Measurements from ENCODE around the gene MAPK9. TPM values are rescaled to one million over a fixed set of nuclear protein-coding genes. Genes with fewer than 3 reads are reported as not detected.

The MAPK9 gene
- total RNA-seq = 10 to 100 TPM; 43.6 to 47.4 (median 46.1) TPM
- 20.1 TPM for polyA plus RNA-seq
- long read RNA-seq, donor 1, full-length matches to known transcripts = 41 of 68 reads
- long read RNA-seq, donor 1, partial matches to known transcripts = 9 of 68 reads
- long read RNA-seq, donor 1, other reads (novel, unspliced or antisense) = 18 of 68 reads
- long read RNA-seq, donor 2, full-length matches to known transcripts = 23 of 39 reads
- long read RNA-seq, donor 2, partial matches to known transcripts = 5 of 39 reads
- long read RNA-seq, donor 2, other reads (novel, unspliced or antisense) = 11 of 39 reads
- long read RNA-seq, donor 3, full-length matches to known transcripts = 6 of 21 reads
- long read RNA-seq, donor 3, partial matches to known transcripts = 6 of 21 reads
- long read RNA-seq, donor 3, other reads (novel, unspliced or antisense) = 9 of 21 reads
- long read RNA-seq, donor 4, full-length matches to known transcripts = 26 of 31 reads
- long read RNA-seq, donor 4, partial matches to known transcripts = 3 of 31 reads
- long read RNA-seq, donor 4, other reads (novel, unspliced or antisense) = 2 of 31 reads

GRCh38 chr5:180291943-180292831 lies at the start of gene MAPK9:
Gene MAPK9 (minus strand): TSS chr5:180292083. CDS start chr5:180280561, 11,522 bp downstream.
- DNase-seq (peak; percentile 86 to 95 (median 94)), ATAC-seq (peak; percentile 93 to 94)
- H3K4me3 ChIP-seq (ENCODE audit: low read length) = peak within 1 kb of the TSS; percentile 92
- peak within 1 kb of the TSS; percentile 93 for H3K27ac ChIP-seq (ENCODE audit: low read length)
- no peaks in the 10 kb centered on the region for H3K27me3 ChIP-seq (ENCODE audit: control insufficient read depth, insufficient read depth)
- no peaks in the 10 kb centered on the region for H3K9me3 ChIP-seq (ENCODE audit: control insufficient read depth, low read length)
- H3K4me1 ChIP-seq (ENCODE audit: control insufficient read depth, insufficient read depth, low read length) = peaks cover 2% of the 10 kb centered on the region
- intact Hi-C loops (cut with DNase I) = loop anchor here (2.0 to 10.0 kb wide), 4 partner anchors 177 to 375 kb away; no protein-coding TSS in a partner anchor
- under 1% methylated on average over 121 of the region's 122 CpGs for WGBS

GRCh38 chr5:180341595-180341994 lies 49.7 kb upstream of the MAPK9 start:
- WGBS = 89% methylated on average over 8 of the region's 8 CpGs
- H3K4me1 ChIP-seq (ENCODE audit: control insufficient read depth, insufficient read depth, low read length) = no peaks in the 10 kb centered on the region
- H3K27me3 ChIP-seq (ENCODE audit: control insufficient read depth, insufficient read depth) = no peaks in the 10 kb centered on the region
- H3K4me3 ChIP-seq (ENCODE audit: low read length) = no peak overlapping the region
- DNase-seq (no peak), ATAC-seq (no peak)
- H3K27ac ChIP-seq (ENCODE audit: low read length) = no peak overlapping the region
- intact Hi-C loops (cut with DNase I) = no loop called here
- H3K9me3 ChIP-seq (ENCODE audit: control insufficient read depth, low read length) = no peaks in the 10 kb centered on the region

DNA sequence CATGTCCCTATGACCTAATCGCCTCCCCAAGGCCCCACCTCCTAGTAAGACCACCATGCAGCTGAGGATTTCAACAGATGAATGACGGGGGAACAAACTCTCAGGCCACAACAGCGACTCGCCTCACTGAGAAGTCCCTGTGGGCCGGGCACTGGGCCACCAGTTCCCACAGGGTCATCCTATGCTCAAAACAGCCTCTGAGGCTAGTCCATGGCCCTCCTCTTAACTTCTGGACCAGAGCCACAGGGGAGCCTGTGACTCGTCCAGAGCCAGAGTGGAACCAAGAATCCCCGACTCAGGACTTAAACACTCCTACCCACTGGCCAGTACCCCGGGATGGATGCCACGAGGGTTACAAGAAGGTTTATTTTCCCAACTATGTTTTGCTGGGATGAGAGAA lies 49.0 kb upstream of the MAPK9 start:
- no peaks in the 10 kb centered on the region for H3K4me1 ChIP-seq (ENCODE audit: control insufficient read depth, insufficient read depth, low read length)
- no peaks in the 10 kb centered on the region for H3K27me3 ChIP-seq (ENCODE audit: control insufficient read depth, insufficient read depth)
- peak in 1 of 3 donors; percentile 40 for DNase-seq
- H3K27ac ChIP-seq (ENCODE audit: low read length) = no peak overlapping the region
- WGBS = 77% methylated on average over 9 of the region's 9 CpGs
- ATAC-seq = no peak
- intact Hi-C loops (cut with DNase I) = no loop called here
- H3K9me3 ChIP-seq (ENCODE audit: control insufficient read depth, low read length) = no peaks in the 10 kb centered on the region
- H3K4me3 ChIP-seq (ENCODE audit: low read length) = no peak overlapping the region

DNA sequence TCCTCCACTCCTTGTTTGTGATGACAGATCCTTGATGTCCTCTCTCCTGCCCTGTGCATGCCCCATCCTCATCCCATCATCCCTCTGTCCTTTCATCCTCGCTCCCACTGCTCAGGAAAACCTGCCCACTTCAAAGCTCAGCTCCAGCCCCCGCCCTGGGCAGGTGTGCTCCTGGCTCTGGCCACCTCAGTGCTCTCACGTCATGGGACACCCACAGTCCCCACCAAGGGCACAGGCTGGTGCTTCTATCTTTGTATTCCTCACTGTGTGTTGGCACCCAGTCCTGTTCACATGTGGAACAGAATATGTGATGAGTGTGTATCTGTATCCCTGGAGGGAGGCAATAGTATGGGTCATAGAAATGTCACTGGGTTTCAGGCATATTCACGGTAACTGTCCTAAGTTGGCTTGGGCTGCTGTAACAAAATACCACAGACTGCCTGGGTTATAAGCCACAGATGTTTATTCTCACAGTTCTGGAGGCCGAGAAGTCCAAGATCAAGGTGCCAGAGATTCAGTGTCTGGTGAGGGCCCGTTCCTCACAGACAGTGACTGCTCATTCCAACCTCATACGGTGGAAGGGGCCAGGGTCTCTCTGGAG lies 47.8 kb upstream of the MAPK9 start:
- intact Hi-C loops (cut with DNase I) = no loop called here
- DNase-seq (no peak), ATAC-seq (no peak)
- H3K4me1 ChIP-seq (ENCODE audit: control insufficient read depth, insufficient read depth, low read length) = no peaks in the 10 kb centered on the region
- no peak overlapping the region for H3K4me3 ChIP-seq (ENCODE audit: low read length)
- H3K9me3 ChIP-seq (ENCODE audit: control insufficient read depth, low read length) = no peaks in the 10 kb centered on the region
- no peaks in the 10 kb centered on the region for H3K27me3 ChIP-seq (ENCODE audit: control insufficient read depth, insufficient read depth)
- no peak overlapping the region for H3K27ac ChIP-seq (ENCODE audit: low read length)
- WGBS = 71% methylated on average over 7 of the region's 7 CpGs

DNA sequence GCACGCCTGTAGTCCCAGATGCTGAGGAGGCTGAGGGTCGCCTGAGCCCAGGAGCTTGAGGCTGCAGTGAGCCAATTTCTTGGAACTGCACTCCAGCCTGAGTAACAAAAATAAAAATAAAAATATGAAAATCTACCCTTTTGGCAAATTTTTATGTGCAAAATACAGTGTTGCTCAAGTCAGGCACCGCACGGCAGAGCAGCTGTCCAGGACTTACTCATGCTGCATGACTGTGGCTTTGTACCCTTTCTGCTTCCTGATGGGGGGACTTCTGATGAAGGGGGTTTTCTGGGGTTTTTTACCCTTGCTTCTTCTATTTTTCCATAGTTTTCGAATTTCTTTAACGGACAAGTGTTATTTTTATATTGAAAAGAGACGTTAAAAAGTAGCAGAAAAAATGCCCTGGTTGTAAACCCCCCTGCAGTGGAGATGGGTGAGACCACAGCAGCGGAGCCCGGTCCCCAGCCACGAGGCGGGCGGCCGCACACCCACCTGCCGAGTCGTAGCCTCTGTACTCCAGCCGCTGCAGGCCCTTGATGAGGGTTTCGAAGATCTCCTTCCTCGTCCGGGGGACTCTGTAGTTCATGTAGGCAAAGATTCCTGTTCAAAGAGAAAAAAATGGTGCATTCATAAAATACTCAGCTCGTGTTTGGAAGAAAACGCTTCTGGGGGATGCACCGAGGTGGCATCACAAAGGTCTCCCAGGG lies 46.3 kb upstream of the MAPK9 start:
- DNase-seq (no peak), ATAC-seq (no peak)
- 91% methylated on average over 22 of the region's 22 CpGs for WGBS

DNA sequence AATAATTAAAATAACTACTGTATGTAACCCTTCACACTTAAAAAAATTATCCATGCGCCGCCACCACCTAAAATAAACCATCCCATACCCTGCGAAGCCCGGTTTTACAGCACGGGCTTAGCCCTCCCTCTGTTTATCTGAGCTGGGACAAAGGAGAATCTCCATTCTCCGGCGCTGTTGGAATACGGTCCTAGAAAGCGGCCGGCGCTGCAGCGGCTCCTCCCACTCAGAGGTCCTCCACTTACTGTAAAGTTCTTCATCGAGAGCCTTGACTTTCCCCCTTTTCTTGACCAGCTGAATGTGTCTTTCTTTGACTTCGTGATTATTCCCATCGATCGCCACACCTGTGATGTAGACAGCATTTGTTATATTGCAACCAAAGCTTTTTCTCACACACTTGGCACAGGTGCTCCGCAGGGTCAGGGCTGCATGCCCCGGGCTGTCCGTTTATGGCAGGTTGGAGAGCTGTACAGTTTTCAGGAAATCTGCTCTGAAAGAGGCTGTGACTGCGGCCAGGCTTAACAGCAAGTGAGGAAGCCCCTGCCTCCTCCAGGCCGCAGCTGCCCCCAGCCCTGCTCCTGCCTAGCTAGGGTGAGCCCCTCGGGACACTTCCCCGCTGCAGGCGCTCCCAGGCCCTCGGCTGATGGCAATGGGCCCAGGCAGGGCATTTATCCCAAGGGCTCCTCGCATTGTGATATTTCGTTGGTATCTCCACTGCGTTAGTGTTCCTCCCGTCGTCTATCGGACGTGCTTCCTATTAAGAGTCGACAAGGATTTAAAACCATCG lies 44.5 kb upstream of the MAPK9 start:
- peak in 1 of 3 donors; percentile 20 for DNase-seq
- H3K4me1 ChIP-seq (ENCODE audit: control insufficient read depth, insufficient read depth, low read length) = no peaks in the 10 kb centered on the region
- H3K27me3 ChIP-seq (ENCODE audit: control insufficient read depth, insufficient read depth) = no peaks in the 10 kb centered on the region
- ATAC-seq = no peak
- intact Hi-C loops (cut with DNase I) = no loop called here
- H3K9me3 ChIP-seq (ENCODE audit: control insufficient read depth, low read length) = no peaks in the 10 kb centered on the region
- WGBS = 91% methylated on average over 34 of the region's 34 CpGs
- H3K27ac ChIP-seq (ENCODE audit: low read length) = no peak overlapping the region
- H3K4me3 ChIP-seq (ENCODE audit: low read length) = no peak overlapping the region

More for the DNA sequence above, 46.3 kb upstream of the MAPK9 start:
- no peaks in the 10 kb centered on the region for H3K27me3 ChIP-seq (ENCODE audit: control insufficient read depth, insufficient read depth)
- H3K4me1 ChIP-seq (ENCODE audit: control insufficient read depth, insufficient read depth, low read length) = no peaks in the 10 kb centered on the region
- H3K9me3 ChIP-seq (ENCODE audit: control insufficient read depth, low read length) = no peaks in the 10 kb centered on the region
- intact Hi-C loops (cut with DNase I) = no loop called here
- H3K4me3 ChIP-seq (ENCODE audit: low read length) = no peak overlapping the region
- H3K27ac ChIP-seq (ENCODE audit: low read length) = no peak overlapping the region

DNA sequence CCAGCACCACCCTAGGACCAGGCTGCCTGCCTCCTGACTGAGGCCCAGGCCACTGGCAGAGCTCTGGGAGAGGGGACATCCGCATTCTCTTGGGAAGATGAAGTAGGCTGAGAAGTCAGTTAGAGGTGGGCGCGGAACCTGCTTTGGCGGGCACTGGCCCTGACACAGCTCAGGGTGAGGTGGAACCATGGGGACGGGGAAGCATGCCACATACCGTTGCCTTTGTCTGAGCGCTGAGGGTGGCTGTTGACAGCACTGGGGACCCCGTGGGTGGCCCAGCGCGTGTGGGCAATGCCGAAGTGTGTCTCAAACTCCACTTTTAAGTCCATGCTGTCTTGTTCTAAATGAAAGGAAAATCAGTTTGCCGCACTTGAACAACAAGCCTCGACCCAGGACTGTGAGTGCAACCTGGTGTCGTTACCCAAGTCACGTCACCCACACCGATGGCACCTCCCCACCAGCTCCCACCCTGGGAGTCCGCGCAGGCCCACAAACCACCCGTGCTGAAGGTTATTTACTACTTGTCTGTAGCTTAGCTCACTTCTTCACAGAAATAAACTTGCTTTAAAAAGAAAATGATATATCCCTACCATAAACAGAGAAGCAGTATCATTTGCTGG lies 43.8 kb upstream of the MAPK9 start:
- Histone ChIP-seq H3K4me1 (ENCODE audit: control insufficient read depth, insufficient read depth, low read length) (no peaks in the 10 kb centered on the region), H3K27me3 (ENCODE audit: control insufficient read depth, insufficient read depth) (no peaks in the 10 kb centered on the region), H3K4me3 (ENCODE audit: low read length) (no peak overlapping the region), H3K9me3 (ENCODE audit: control insufficient read depth, low read length) (no peaks in the 10 kb centered on the region), H3K27ac (ENCODE audit: low read length) (no peak overlapping the region)
- DNase-seq (peak in 1 of 3 donors; percentile 36), ATAC-seq (no peak)
- 93% methylated on average over 19 of the region's 19 CpGs for WGBS
- intact Hi-C loops (cut with DNase I) = no loop called here

DNA sequence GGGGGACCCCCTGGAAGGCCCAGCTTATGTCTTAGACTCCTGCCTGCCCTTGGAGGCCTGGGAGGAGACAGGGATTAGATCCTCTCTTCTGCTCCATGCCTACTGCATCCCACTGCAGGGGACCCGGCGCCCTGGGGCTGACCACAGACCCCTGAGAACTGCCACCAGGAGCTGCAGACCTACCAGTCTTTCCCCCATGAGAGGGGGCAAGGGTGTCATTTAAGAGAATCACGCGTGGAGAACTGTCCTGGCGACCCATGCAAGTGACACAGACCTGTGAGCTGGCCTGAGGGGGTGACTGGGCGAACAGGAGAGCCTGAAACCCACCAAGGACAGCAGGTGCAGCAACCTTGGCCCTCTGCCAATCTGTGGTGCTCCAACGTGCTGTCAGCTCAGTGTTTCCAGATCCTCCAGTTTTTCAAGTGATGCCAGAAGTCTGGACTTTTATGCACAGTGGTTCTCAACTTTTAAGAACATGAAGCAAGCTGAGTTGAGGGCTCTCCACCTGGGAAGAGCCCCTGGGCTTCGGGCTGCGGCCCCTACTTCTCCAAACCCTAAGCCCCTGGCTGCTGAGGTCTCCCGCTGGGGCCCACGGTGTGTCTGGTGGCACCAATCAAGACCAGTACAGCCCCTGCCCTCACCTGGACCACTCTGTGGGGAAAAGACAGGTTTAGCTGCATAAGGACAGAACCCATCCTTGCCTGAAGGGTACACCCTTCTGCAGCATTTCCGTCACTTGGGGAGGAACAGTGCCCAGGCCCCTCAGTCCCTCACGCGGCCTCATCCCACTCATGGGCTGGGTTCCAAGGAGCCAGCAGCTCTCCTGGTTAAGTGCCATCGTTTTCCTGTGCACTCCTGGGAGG lies 43.1 kb upstream of the MAPK9 start:
- peak in 1 of 3 donors; percentile 51 for DNase-seq
- Histone ChIP-seq H3K9me3 (ENCODE audit: control insufficient read depth, low read length) (no peaks in the 10 kb centered on the region), H3K4me3 (ENCODE audit: low read length) (no peak overlapping the region), H3K27ac (ENCODE audit: low read length) (no peak overlapping the region), H3K4me1 (ENCODE audit: control insufficient read depth, insufficient read depth, low read length) (no peaks in the 10 kb centered on the region), H3K27me3 (ENCODE audit: control insufficient read depth, insufficient read depth) (no peaks in the 10 kb centered on the region)
- 83% methylated on average over 15 of the region's 15 CpGs for WGBS
- ATAC-seq = no peak
- intact Hi-C loops (cut with DNase I) = no loop called here

GRCh38 chr5:180334176-180334575 lies 42.3 kb upstream of the MAPK9 start:
- no peaks in the 10 kb centered on the region for H3K4me1 ChIP-seq (ENCODE audit: control insufficient read depth, insufficient read depth, low read length)
- H3K27ac ChIP-seq (ENCODE audit: low read length) = no peak overlapping the region
- H3K4me3 ChIP-seq (ENCODE audit: low read length) = no peak overlapping the region
- no peak for ATAC-seq
- H3K27me3 ChIP-seq (ENCODE audit: control insufficient read depth, insufficient read depth) = no peaks in the 10 kb centered on the region
- no peak for DNase-seq
- 83% methylated on average over 6 of the region's 6 CpGs for WGBS
- H3K9me3 ChIP-seq (ENCODE audit: control insufficient read depth, low read length) = no peaks in the 10 kb centered on the region
- intact Hi-C loops (cut with DNase I) = no loop called here

All from right cardiac atrium (tissue), 5 donors.